ENCODE results near the gene TTPAL. TPM values are rescaled to one million over a fixed set of nuclear protein-coding genes. Genes with fewer than 3 reads are reported as not detected.
"Not testable (repeated sequence)": the region's sequence is repeated elsewhere in the genome, so short reads cannot be mapped to it uniquely, and the experiment has no call there.

Gene TTPAL
- total and polyA plus RNA-seq, 2 donors (not counting 3 experiments of a cell fraction or from before 2014, with no cell fraction given) = 4.0 to 8.0 TPM

DNA sequence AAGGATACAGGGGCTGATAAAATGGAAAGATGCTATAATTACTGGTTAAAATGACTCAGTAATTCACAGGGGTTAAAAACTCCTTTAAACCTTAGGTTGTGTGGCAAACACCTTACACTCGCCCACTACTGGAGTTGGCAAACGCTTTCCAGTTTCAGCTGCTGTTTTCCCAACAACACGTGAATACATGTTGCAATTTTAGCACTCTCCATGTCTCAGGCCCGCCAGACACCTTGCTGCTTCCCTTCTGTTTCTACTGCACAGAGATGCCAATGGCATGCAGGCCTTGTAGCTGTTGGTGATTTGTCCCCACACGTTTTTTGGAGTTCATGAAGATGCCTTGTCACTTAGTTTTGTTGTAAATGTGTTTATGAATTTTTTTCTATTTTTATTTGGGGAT is 5.3 kb upstream of the TTPAL start:
- intact Hi-C loops (cut with micrococcal nuclease) (loop anchor here (10.0 kb wide), 2 partner anchors 264 to 414 kb away; partner anchors contain the start of gene YWHAB), dilution Hi-C loops (cut with MboI; ENCODE audit: extremely low pct_ligation_motif_present, low sequenced_read_pairs) (no loop called here)
- ChIA-PET POLR2A (no interaction called here), CTCF (interaction anchor here (0.6 to 2.5 kb wide), 5 partner anchors 10 to 354 kb away, joined by 3 to 14 read pairs (median 3); no protein-coding TSS in a partner anchor)
- TF ChIP-seq MYC (IDR thresholded peaks at IDR 0.05; ENCODE audit: low read depth, low read length) = no peak
- TF ChIP-seq MAX (IDR thresholded peaks at IDR 0.05; ENCODE audit: insufficient read depth, insufficient read length) = no peak
- no peak for TF ChIP-seq POLR2AphosphoS5 (IDR thresholded peaks at IDR 0.05; ENCODE audit: insufficient read depth, low read depth, low read length)
- Histone ChIP-seq H3K27ac (ENCODE audit: insufficient read depth, low read depth, low read length) (no peak overlapping the region), H3K9me3 (replicated peaks; ENCODE audit: control insufficient read depth, insufficient read depth, low read length) (no peaks in the 10 kb centered on the region), H3K4me2 (ENCODE audit: insufficient read depth, low read length) (no peak overlapping the region), H3K79me2 (ENCODE audit: control insufficient read depth, insufficient read depth, low read length) (no peaks in the 10 kb centered on the region), H3K9ac (replicated peaks; ENCODE audit: extremely low read depth, insufficient read depth, low read length) (no peak overlapping the region), H3K9me1 (replicated peaks; ENCODE audit: control insufficient read depth, extremely low read depth, insufficient read depth, low read length) (no peaks in the 10 kb centered on the region), H3K36me3 (ENCODE audit: control insufficient read depth in 2 of 2, extremely low read depth in 1 of 2, insufficient read depth in 2 of 2, low read length in 2 of 2) (no peaks in the 10 kb centered on the region), H3K27me3 (ENCODE audit: control insufficient read depth in 2 of 2, insufficient read depth in 2 of 2, low read length in 2 of 2) (peaks cover 0 to 6% of the 10 kb centered on the region in 2 experiments), H3K4me1 (ENCODE audit: control insufficient read depth, extremely low read depth, insufficient read depth, low read length) (peaks cover 2% of the 10 kb centered on the region), H4K20me1 (replicated peaks; ENCODE audit: control insufficient read depth, extremely low read depth, insufficient read depth, low read length) (no peaks in the 10 kb centered on the region), H2AFZ (ENCODE audit: low read depth, low read length) (no peak overlapping the region), H3K4me3 (replicated peaks in 1 of 3; ENCODE audit: insufficient read depth in 1 of 3, low read depth in 1 of 3, low read length in 3 of 3) (no peak overlapping the region)
- no TSS peak for BruUV-seq (replicated peaks)
- DNase-seq (ENCODE audit: low read depth, low spot score) (no peak), FAIRE-seq (no peak)

DNA sequence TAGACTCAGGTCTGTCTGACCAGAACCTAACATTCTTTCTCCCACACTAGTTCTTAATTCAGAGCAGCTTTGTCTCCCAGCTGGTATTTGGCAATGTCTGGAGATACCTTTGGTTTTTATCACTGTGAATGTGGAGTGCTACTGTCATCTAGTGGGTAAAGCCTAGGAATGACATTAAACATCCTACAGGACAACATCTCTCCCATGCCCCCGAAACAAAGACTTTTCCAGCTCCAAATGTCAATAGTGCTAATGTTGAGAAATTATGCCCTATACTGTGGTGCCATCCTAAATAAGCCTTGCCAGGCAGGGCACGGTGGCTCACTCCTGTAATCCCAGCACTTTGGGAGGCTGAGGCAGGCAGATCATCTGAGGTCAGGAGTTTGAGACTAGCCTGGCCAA is 4.2 kb upstream of the TTPAL start:
- POLR2A ChIA-PET = no interaction called here

GRCh38 chr20:44472283-44472682 is 3.4 kb upstream of the TTPAL start:
- intact Hi-C loops (cut with micrococcal nuclease) = loop anchor here (10.0 kb wide), 2 partner anchors 263 to 413 kb away; partner anchors contain the start of gene YWHAB
- H3K36me3 ChIP-seq (ENCODE audit: control insufficient read depth in 2 of 2, extremely low read depth in 1 of 2, insufficient read depth in 2 of 2, low read length in 2 of 2); H2AFZ ChIP-seq (ENCODE audit: low read depth, low read length); dilution Hi-C loops (cut with MboI; ENCODE audit: extremely low pct_ligation_motif_present, low sequenced_read_pairs); H3K27ac ChIP-seq (ENCODE audit: insufficient read depth, low read depth, low read length); POLR2A ChIA-PET; H3K79me2 ChIP-seq (ENCODE audit: control insufficient read depth, insufficient read depth, low read length); FAIRE-seq; H3K9me3 ChIP-seq (replicated peaks; ENCODE audit: control insufficient read depth, insufficient read depth, low read length); H3K4me2 ChIP-seq (ENCODE audit: insufficient read depth, low read length); DNase-seq (ENCODE audit: low read depth, low spot score); H3K27me3 ChIP-seq (ENCODE audit: control insufficient read depth in 2 of 2, insufficient read depth in 2 of 2, low read length in 2 of 2); BruUV-seq (replicated peaks); H4K20me1 ChIP-seq (replicated peaks; ENCODE audit: control insufficient read depth, extremely low read depth, insufficient read depth, low read length); H3K9ac ChIP-seq (replicated peaks; ENCODE audit: extremely low read depth, insufficient read depth, low read length); H3K4me3 ChIP-seq (replicated peaks in 1 of 3; ENCODE audit: insufficient read depth in 1 of 3, low read depth in 1 of 3, low read length in 3 of 3); H3K9me1 ChIP-seq (replicated peaks; ENCODE audit: control insufficient read depth, extremely low read depth, insufficient read depth, low read length): not testable (repeated sequence)
- peaks cover 13% of the 10 kb centered on the region for H3K4me1 ChIP-seq (ENCODE audit: control insufficient read depth, extremely low read depth, insufficient read depth, low read length)
- CTCF ChIA-PET = interaction anchor here (2.5 kb wide), 1 partner anchor 88 kb away, joined by 14 read pairs; no protein-coding TSS in a partner anchor

More for the DNA sequence above, 4.2 kb upstream of the TTPAL start:
- Histone ChIP-seq H3K27me3 (ENCODE audit: control insufficient read depth in 2 of 2, insufficient read depth in 2 of 2, low read length in 2 of 2) (peaks cover 0 to 6% of the 10 kb centered on the region in 2 experiments), H2AFZ (ENCODE audit: low read depth, low read length) (no peak overlapping the region), H3K4me2 (ENCODE audit: insufficient read depth, low read length) (no peak overlapping the region), H3K4me3 (replicated peaks in 1 of 3; ENCODE audit: insufficient read depth in 1 of 3, low read depth in 1 of 3, low read length in 3 of 3) (no peak overlapping the region), H3K27ac (ENCODE audit: insufficient read depth, low read depth, low read length) (no peak overlapping the region), H3K4me1 (ENCODE audit: control insufficient read depth, extremely low read depth, insufficient read depth, low read length) (peaks cover 9% of the 10 kb centered on the region), H3K9me3 (replicated peaks; ENCODE audit: control insufficient read depth, insufficient read depth, low read length) (no peaks in the 10 kb centered on the region), H3K79me2 (ENCODE audit: control insufficient read depth, insufficient read depth, low read length) (no peaks in the 10 kb centered on the region), H3K9me1 (replicated peaks; ENCODE audit: control insufficient read depth, extremely low read depth, insufficient read depth, low read length) (no peaks in the 10 kb centered on the region), H3K36me3 (ENCODE audit: control insufficient read depth in 2 of 2, extremely low read depth in 1 of 2, insufficient read depth in 2 of 2, low read length in 2 of 2) (no peaks in the 10 kb centered on the region), H4K20me1 (replicated peaks; ENCODE audit: control insufficient read depth, extremely low read depth, insufficient read depth, low read length) (no peaks in the 10 kb centered on the region), H3K9ac (replicated peaks; ENCODE audit: extremely low read depth, insufficient read depth, low read length) (no peak overlapping the region)
- DNase-seq (ENCODE audit: low read depth, low spot score) (no peak), FAIRE-seq (no peak)
- TF ChIP-seq MAX (IDR thresholded peaks at IDR 0.05; ENCODE audit: insufficient read depth, insufficient read length) (no peak), POLR2A (IDR thresholded peaks at IDR 0.05; ENCODE audit: low read depth, low read length) (no peak)
- TF ChIP-seq, protein P1, sequence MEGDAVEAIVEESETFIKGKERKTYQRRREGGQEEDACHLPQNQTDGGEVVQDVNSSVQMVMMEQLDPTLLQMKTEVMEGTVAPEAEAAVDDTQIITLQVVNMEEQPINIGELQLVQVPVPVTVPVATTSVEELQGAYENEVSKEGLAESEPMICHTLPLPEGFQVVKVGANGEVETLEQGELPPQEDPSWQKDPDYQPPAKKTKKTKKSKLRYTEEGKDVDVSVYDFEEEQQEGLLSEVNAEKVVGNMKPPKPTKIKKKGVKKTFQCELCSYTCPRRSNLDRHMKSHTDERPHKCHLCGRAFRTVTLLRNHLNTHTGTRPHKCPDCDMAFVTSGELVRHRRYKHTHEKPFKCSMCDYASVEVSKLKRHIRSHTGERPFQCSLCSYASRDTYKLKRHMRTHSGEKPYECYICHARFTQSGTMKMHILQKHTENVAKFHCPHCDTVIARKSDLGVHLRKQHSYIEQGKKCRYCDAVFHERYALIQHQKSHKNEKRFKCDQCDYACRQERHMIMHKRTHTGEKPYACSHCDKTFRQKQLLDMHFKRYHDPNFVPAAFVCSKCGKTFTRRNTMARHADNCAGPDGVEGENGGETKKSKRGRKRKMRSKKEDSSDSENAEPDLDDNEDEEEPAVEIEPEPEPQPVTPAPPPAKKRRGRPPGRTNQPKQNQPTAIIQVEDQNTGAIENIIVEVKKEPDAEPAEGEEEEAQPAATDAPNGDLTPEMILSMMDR (IDR thresholded peaks at IDR 0.05; ENCODE audit: extremely low read depth in 1 of 2, insufficient read depth in 1 of 2, low read depth in 1 of 2, low read length in 2 of 2) = peak in 1 of 2 donors; percentile 6
- BruUV-seq (replicated peaks) = no TSS peak
- dilution Hi-C loops (cut with MboI; ENCODE audit: extremely low pct_ligation_motif_present, low sequenced_read_pairs) (no loop called here), intact Hi-C loops (cut with micrococcal nuclease) (loop anchor here (10.0 kb wide), 2 partner anchors 263 to 413 kb away; partner anchors contain the start of gene YWHAB)
- CTCF ChIA-PET = interaction anchor here (1.0 to 2.5 kb wide), 5 partner anchors 87 to 354 kb away, joined by 3 to 14 read pairs (median 5); no protein-coding TSS in a partner anchor

Data from endothelial cell of umbilical vein (primary cell).